ENCODE measurements around the gene STARD6.
"Not testable (repeated sequence)": the region's sequence is repeated elsewhere in the genome, so short reads cannot be mapped to it uniquely, and the experiment has no call there.

The STARD6 gene

GRCh38 chr18:54338230-54338629 is 19.4 kb downstream of the STARD6 start:
- DNase-seq (ENCODE audit: low read depth) = no peak

GRCh38 chr18:54335638-54336173 is 22.0 kb downstream of the STARD6 start:
- DNase-seq (ENCODE audit: low read depth) = no peak

- DNase-seq (ENCODE audit: low read depth) = no peak
Observed at GRCh38 chr18:54330768-54331548, 26.7 kb downstream of the STARD6 start.

- no peak for DNase-seq (ENCODE audit: low read depth)
Observed at GRCh38 chr18:54329787-54330186, 27.9 kb downstream of the STARD6 start.

- no peak for DNase-seq (ENCODE audit: low read depth)
Observed at GRCh38 chr18:54327818-54328217, 29.8 kb downstream of the STARD6 start.

GRCh38 chr18:54323970-54324369 is 33.7 kb downstream of the STARD6 start:
- DNase-seq (ENCODE audit: low read depth) = no peak

GRCh38 chr18:54323561-54323960 is 34.1 kb downstream of the STARD6 start:
- no peak for DNase-seq (ENCODE audit: low read depth)

GRCh38 chr18:54316071-54316820 is 41.4 kb downstream of the STARD6 start:
- no peak for DNase-seq (ENCODE audit: low read depth)

- DNase-seq (ENCODE audit: low read depth) = not testable (repeated sequence)
Observed at GRCh38 chr18:54309564-54309963, 48.1 kb downstream of the STARD6 start.

- DNase-seq (ENCODE audit: low read depth) = no peak
Observed at GRCh38 chr18:54303408-54303807, 54.2 kb downstream of the STARD6 start.

- not testable (repeated sequence) for DNase-seq (ENCODE audit: low read depth)
Observed at GRCh38 chr18:54298991-54299390, 58.7 kb downstream of the STARD6 start.

- no peak for DNase-seq (ENCODE audit: low read depth)
Observed at GRCh38 chr18:54296062-54296461, 61.6 kb downstream of the STARD6 start.

- DNase-seq (ENCODE audit: low read depth) = no peak
Observed at GRCh38 chr18:54294274-54294673, 63.4 kb downstream of the STARD6 start.

GRCh38 chr18:54284981-54285785 is 72.5 kb downstream of the STARD6 start:
- peak; percentile 60 for DNase-seq (ENCODE audit: low read depth)

GRCh38 chr18:54284535-54284934 is 73.1 kb downstream of the STARD6 start:
- no peak for DNase-seq (ENCODE audit: low read depth)

- no peak for DNase-seq (ENCODE audit: low read depth)
Observed at GRCh38 chr18:54280220-54280569, 77.5 kb downstream of the STARD6 start.

GRCh38 chr18:54279477-54280219 is 78.0 kb downstream of the STARD6 start:
- no peak for DNase-seq (ENCODE audit: low read depth)

GRCh38 chr18:54278615-54279014 is 79.0 kb downstream of the STARD6 start:
- DNase-seq (ENCODE audit: low read depth) = no peak

GRCh38 chr18:54277899-54278298 is 79.8 kb downstream of the STARD6 start:
- no peak for DNase-seq (ENCODE audit: low read depth)
